ENCODE results near the gene SCMH1. TPM values are rescaled to one million over a fixed set of nuclear protein-coding genes. Genes with fewer than 3 reads are reported as not detected.

Gene SCMH1
- total RNA-seq, 1 experiment from 2014 or later = 39.5 TPM

GRCh38 chr1:41021526-41022308 is 220.4 kb downstream of the SCMH1 start, which contains the start of gene SLFNL1:
Gene SLFNL1 (minus strand): TSS chr1:41021725. CDS start chr1:41020660, 1,065 bp downstream.
- no peak within 1 kb of the TSS for H3K4me2 ChIP-seq
- ChIA-PET CTCF (no interaction called here), POLR2A (ENCODE audit: unreplicated experiment) (interaction anchor here (0.6 kb wide), 1 partner anchor 231 kb away, joined by 3 read pairs; no protein-coding TSS in a partner anchor)
- intact Hi-C loops (cut with micrococcal nuclease; ENCODE audit: unreplicated experiment) = loop anchor here (10.0 kb wide), 1 partner anchor 223 kb away; the partner anchor contains the start of gene SCMH1
- no peak within 1 kb of the TSS for H2AFZ ChIP-seq
- H3K27ac ChIP-seq = no peak within 1 kb of the TSS
- no peaks in the 10 kb centered on the region for H3K9me2 ChIP-seq (ENCODE audit: insufficient read depth)
- no peak within 1 kb of the TSS for H3K4me3 ChIP-seq
- DNase-seq = no peak
- BruUV-seq (replicated peaks) = no TSS peak
- no peaks in the 10 kb centered on the region for H3K9me3 ChIP-seq (ENCODE audit: insufficient read depth, low read depth)
- TF ChIP-seq, protein P1, sequence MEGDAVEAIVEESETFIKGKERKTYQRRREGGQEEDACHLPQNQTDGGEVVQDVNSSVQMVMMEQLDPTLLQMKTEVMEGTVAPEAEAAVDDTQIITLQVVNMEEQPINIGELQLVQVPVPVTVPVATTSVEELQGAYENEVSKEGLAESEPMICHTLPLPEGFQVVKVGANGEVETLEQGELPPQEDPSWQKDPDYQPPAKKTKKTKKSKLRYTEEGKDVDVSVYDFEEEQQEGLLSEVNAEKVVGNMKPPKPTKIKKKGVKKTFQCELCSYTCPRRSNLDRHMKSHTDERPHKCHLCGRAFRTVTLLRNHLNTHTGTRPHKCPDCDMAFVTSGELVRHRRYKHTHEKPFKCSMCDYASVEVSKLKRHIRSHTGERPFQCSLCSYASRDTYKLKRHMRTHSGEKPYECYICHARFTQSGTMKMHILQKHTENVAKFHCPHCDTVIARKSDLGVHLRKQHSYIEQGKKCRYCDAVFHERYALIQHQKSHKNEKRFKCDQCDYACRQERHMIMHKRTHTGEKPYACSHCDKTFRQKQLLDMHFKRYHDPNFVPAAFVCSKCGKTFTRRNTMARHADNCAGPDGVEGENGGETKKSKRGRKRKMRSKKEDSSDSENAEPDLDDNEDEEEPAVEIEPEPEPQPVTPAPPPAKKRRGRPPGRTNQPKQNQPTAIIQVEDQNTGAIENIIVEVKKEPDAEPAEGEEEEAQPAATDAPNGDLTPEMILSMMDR (conservative IDR thresholded peaks at IDR 0.05) = no peak
- TF ChIP-seq EZH2 (IDR thresholded peaks at IDR 0.05; ENCODE audit: low read depth) = no peak
- no peaks in the 10 kb centered on the region; the same call in 1 of the 2 replicates for H4K20me1 ChIP-seq (ENCODE audit: insufficient read depth)
- no peaks in the 10 kb centered on the region for H3K36me3 ChIP-seq (ENCODE audit: low read depth)
- no peaks in the 10 kb centered on the region for H3K4me1 ChIP-seq (replicated peaks; ENCODE audit: insufficient read depth)
- H3K27me3 ChIP-seq (ENCODE audit: insufficient read depth, low read depth) = no peaks in the 10 kb centered on the region
- no peaks in the 10 kb centered on the region for H3K79me2 ChIP-seq (ENCODE audit: low read depth)
- H3F3A ChIP-seq (ENCODE audit: insufficient read depth, low read depth) = peaks cover 17% of the 10 kb centered on the region

DNA sequence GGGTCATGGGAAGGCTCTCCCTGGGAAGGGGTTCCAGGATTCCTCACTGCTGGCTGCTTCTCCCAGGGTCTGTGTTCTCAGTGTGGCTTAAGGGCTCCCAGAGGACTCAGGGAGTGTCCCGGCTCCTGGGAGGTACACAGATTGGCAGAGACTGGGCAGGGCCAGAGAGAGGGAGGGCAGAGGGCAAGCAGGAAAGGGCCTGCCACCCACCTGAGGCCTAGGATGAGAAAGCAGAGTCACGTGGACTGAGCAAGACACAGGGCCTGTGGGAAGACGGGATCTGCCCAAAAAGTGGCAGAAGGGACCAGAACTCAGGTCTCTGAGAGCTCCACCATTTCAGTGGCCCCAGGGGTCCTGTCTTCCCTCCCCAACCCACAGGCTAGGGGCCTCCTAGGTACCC is 221.5 kb downstream of the SCMH1 start:
- H3K79me2 ChIP-seq (ENCODE audit: low read depth) = no peaks in the 10 kb centered on the region
- H3K4me1 ChIP-seq (replicated peaks; ENCODE audit: insufficient read depth) = no peaks in the 10 kb centered on the region
- H2AFZ ChIP-seq = no peak overlapping the region
- no peaks in the 10 kb centered on the region for H3K27me3 ChIP-seq (ENCODE audit: insufficient read depth, low read depth)
- no peak overlapping the region for H3K27ac ChIP-seq
- TF ChIP-seq, protein P1 (conservative IDR thresholded peaks at IDR 0.05) = no peak
- no peak for TF ChIP-seq EZH2 (IDR thresholded peaks at IDR 0.05; ENCODE audit: low read depth)
- no peaks in the 10 kb centered on the region for H3K9me2 ChIP-seq (ENCODE audit: insufficient read depth)
- intact Hi-C loops (cut with micrococcal nuclease; ENCODE audit: unreplicated experiment) = loop anchor here (10.0 kb wide), 1 partner anchor 224 kb away; the partner anchor contains the start of gene SCMH1
- no peak overlapping the region for H3K4me3 ChIP-seq
- no peaks in the 10 kb centered on the region for H3K36me3 ChIP-seq (ENCODE audit: low read depth)
- no peaks in the 10 kb centered on the region for H3K9me3 ChIP-seq (ENCODE audit: insufficient read depth, low read depth)
- no TSS peak for BruUV-seq (replicated peaks)
- H3K4me2 ChIP-seq = no peak overlapping the region
- CTCF ChIA-PET = no interaction called here
- POLR2A ChIA-PET (ENCODE audit: unreplicated experiment) = interaction anchor here (0.6 kb wide), 1 partner anchor 153 kb away, joined by 3 read pairs; no protein-coding TSS in a partner anchor
- peaks cover 17% of the 10 kb centered on the region for H3F3A ChIP-seq (ENCODE audit: insufficient read depth, low read depth)
- no peaks in the 10 kb centered on the region; the same call in 1 of the 2 replicates for H4K20me1 ChIP-seq (ENCODE audit: insufficient read depth)
- DNase-seq = no peak

DNA sequence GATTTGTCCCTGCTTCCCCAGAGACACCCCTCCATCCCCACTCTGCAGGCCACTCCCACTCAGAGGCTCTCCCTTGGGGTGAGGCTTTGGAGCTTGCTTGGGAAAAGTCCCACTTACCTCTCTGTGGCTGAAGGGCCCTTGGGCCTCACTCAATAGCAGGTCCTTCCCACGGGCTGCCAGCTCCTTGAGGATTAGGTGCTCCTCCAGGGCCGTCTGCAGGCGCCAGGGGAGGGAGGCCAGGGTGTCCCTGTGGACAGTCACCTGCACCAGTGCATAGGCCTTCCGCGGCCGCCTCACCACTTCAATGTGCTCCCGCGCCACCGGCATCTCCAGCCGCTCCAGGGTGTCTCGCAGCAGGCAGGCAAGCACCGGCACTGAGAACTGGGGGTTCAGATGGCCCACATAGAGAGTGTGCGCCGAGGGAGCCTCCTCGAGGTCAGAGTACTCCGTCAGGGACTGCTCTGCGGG is 222.0 kb downstream of the SCMH1 start:
- no peaks in the 10 kb centered on the region for H3K36me3 ChIP-seq (ENCODE audit: low read depth)

More for the DNA sequence above, 222.0 kb downstream of the SCMH1 start:
- no peak for DNase-seq
- BruUV-seq (replicated peaks) = no TSS peak
- H3K4me3 ChIP-seq = no peak overlapping the region
- ChIA-PET POLR2A (ENCODE audit: unreplicated experiment) (no interaction called here), CTCF (no interaction called here)
- no peaks in the 10 kb centered on the region for H3K4me1 ChIP-seq (replicated peaks; ENCODE audit: insufficient read depth)
- no peak for TF ChIP-seq EZH2 (IDR thresholded peaks at IDR 0.05; ENCODE audit: low read depth)
- TF ChIP-seq, protein P1 (conservative IDR thresholded peaks at IDR 0.05) = no peak
- H3K27ac ChIP-seq = no peak overlapping the region
- H3F3A ChIP-seq (ENCODE audit: insufficient read depth, low read depth) = peaks cover 17% of the 10 kb centered on the region
- intact Hi-C loops (cut with micrococcal nuclease; ENCODE audit: unreplicated experiment) = loop anchor here (10.0 kb wide), 1 partner anchor 225 kb away; the partner anchor contains the start of gene SCMH1
- H2AFZ ChIP-seq = no peak overlapping the region
- H3K27me3 ChIP-seq (ENCODE audit: insufficient read depth, low read depth) = no peaks in the 10 kb centered on the region
- no peaks in the 10 kb centered on the region; the same call in 1 of the 2 replicates for H4K20me1 ChIP-seq (ENCODE audit: insufficient read depth)
- no peaks in the 10 kb centered on the region for H3K9me3 ChIP-seq (ENCODE audit: insufficient read depth, low read depth)
- no peaks in the 10 kb centered on the region for H3K79me2 ChIP-seq (ENCODE audit: low read depth)
- H3K9me2 ChIP-seq (ENCODE audit: insufficient read depth) = no peaks in the 10 kb centered on the region
- H3K4me2 ChIP-seq = no peak overlapping the region
